ENCODE measurements around the gene MEIS2.

The MEIS2 gene

DNA sequence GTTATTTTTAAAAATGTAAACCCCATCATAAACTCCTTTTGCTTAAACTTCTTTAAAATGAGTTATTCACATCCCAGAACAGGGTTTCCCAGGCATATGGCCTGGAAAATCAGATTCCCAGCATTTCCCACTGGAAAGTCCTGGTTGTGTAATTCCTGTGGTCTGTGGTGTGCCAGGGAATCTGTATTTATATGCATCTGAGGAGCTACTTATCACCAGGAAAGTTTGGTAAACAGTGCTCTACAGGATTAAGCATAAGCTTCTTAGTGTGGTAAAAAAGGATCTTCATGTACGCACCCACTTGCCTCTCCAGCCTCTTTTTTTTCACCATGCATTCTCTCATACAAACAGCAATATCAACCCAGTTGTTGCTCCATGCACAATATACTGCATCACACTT, 28.2 kb downstream of the MEIS2 start:
- TF ChIP-seq, protein P1, sequence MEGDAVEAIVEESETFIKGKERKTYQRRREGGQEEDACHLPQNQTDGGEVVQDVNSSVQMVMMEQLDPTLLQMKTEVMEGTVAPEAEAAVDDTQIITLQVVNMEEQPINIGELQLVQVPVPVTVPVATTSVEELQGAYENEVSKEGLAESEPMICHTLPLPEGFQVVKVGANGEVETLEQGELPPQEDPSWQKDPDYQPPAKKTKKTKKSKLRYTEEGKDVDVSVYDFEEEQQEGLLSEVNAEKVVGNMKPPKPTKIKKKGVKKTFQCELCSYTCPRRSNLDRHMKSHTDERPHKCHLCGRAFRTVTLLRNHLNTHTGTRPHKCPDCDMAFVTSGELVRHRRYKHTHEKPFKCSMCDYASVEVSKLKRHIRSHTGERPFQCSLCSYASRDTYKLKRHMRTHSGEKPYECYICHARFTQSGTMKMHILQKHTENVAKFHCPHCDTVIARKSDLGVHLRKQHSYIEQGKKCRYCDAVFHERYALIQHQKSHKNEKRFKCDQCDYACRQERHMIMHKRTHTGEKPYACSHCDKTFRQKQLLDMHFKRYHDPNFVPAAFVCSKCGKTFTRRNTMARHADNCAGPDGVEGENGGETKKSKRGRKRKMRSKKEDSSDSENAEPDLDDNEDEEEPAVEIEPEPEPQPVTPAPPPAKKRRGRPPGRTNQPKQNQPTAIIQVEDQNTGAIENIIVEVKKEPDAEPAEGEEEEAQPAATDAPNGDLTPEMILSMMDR (conservative IDR thresholded peaks at IDR 0.05; ENCODE audit: control insufficient read depth, insufficient read depth, low read depth, low read length): no peak
- DNase-seq (ENCODE audit: low read depth): peak; percentile 49
- H3K4me3 ChIP-seq (ENCODE audit: control insufficient read depth, low read depth, low read length): no peak overlapping the region

DNA sequence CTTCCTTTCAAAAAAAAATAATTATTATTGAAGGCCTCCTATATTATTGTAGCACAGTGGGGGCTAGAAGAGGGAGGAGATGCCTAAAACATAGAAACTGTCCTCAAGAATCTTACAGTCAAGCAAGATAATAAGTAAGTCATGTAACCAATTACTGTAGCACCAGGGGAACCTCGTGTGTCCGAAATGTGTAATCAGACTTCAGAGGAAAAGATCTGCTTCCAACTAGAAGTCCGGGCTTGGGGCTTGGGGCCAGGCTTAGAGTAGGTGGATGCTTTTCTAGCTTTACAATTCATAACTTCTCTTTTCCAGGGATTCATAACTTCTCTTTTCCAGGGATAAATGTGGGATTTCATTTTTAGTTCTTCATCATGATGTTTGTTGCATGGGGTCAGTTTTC, 29.2 kb downstream of the MEIS2 start:
- TF ChIP-seq, protein P1 (conservative IDR thresholded peaks at IDR 0.05; ENCODE audit: control insufficient read depth, insufficient read depth, low read depth, low read length): no peak
- no peak overlapping the region for H3K4me3 ChIP-seq (ENCODE audit: control insufficient read depth, low read depth, low read length)

DNA sequence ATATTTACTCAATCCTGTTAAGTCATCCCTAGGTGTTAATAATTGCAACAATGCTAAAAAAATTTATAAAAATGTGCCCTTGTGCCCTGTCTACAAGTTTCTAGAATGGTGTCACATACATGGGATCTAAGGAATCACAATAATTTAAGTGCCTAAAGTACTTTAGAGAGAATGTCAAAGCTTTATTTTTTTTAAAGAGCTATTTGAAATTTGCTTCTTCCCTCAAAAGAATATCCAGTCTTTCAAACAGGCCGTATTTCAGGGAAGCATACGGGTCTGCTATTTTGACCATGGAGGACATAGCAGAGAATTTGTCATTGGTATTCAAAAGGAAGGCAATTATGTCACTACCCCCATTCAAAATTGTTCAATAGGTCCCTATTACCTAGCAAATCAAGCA, 29.7 kb downstream of the MEIS2 start:
- no peak for DNase-seq (ENCODE audit: low read depth)
- TF ChIP-seq, protein P1 (conservative IDR thresholded peaks at IDR 0.05; ENCODE audit: control insufficient read depth, insufficient read depth, low read depth, low read length): no peak
- H3K4me3 ChIP-seq (ENCODE audit: control insufficient read depth, low read depth, low read length): no peak overlapping the region

More for the DNA sequence above, 29.2 kb downstream of the MEIS2 start:
- DNase-seq (ENCODE audit: low read depth): no peak

DNA sequence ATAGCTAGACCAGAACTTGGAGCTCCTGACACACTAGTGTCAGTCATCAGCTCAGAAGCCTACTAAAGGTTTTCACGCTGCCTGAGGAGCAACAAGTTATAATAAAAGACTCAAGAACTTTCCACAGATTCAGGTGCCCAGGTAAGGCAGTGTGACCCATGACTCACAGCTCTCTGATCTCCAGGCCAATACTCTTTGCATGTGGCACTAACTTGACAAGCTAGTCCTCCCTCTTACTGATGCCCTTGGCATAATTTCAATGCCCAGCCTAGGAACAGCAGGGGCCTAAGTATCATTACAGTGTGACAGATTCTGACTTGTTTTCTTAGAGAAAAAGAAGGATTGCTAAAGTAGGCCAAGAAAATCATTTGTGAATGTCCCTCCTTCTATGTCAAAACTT, 38.4 kb downstream of the MEIS2 start:
- TF ChIP-seq, protein P1 (conservative IDR thresholded peaks at IDR 0.05; ENCODE audit: control insufficient read depth, insufficient read depth, low read depth, low read length): no peak
- DNase-seq (ENCODE audit: low read depth): no peak
- H3K4me3 ChIP-seq (ENCODE audit: control insufficient read depth, low read depth, low read length): no peak overlapping the region

DNA sequence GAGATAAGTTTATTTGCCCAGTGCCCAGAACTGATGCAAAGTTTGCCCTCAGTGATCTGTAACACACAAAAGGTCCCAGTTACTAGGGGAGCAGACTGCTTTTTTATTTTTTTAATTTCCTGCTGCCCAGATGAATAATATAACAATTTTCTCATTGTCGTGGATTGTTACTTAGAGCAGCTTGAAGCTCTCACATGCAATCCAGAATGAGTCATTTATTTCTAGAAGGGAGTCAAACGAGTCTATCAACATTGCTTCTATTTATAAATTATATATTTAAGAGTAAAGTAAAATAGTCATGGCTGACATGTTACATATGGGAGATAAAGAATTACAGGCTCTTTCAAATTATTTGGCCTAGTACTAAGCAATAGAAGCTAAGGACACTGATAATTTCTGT, 41.3 kb downstream of the MEIS2 start:
- TF ChIP-seq, protein P1 (conservative IDR thresholded peaks at IDR 0.05; ENCODE audit: control insufficient read depth, insufficient read depth, low read depth, low read length): no peak
- peak; percentile 75 for DNase-seq (ENCODE audit: low read depth)

DNA sequence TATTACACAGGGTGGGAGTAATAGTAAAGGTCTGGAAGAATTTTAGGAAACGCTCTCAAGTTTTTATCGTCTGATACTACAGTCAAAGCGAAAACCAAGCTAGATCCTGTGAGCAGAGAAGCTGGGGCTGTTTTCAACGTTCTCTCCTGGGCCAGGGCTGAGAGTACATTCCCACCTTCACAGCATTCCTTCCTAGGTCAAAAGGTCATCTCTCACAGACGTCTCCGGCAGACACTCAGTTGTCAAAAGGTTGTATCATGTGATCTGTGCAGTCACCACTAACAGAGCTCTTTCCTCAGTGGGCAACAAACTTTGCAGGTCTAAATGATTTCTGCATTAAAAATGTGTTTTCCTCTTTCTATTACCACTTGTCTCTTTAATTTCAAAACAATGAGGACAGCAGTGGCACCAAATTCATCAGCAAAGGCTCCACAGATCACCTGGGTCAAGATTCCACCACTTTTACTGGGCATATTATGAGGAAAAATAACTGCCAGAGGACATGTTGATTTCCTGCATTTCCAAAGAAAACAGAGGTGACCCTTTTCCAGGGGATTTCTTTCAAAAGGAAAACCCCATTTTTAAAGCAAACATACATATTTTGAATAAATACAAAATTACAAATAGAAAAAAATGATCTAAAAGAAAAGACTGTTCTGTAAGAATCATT, 41.9 kb downstream of the MEIS2 start:
- no peak for DNase-seq (ENCODE audit: low read depth)
- TF ChIP-seq, protein P1 (conservative IDR thresholded peaks at IDR 0.05; ENCODE audit: control insufficient read depth, insufficient read depth, low read depth, low read length): no peak

More for the DNA sequence above, 41.3 kb downstream of the MEIS2 start:
- no peak overlapping the region for H3K4me3 ChIP-seq (ENCODE audit: control insufficient read depth, low read depth, low read length)

More for the DNA sequence above, 41.9 kb downstream of the MEIS2 start:
- H3K4me3 ChIP-seq (ENCODE audit: control insufficient read depth, low read depth, low read length): no peak overlapping the region
